ENCODE measurements around the gene CFAP210.

The CFAP210 gene, protein sequence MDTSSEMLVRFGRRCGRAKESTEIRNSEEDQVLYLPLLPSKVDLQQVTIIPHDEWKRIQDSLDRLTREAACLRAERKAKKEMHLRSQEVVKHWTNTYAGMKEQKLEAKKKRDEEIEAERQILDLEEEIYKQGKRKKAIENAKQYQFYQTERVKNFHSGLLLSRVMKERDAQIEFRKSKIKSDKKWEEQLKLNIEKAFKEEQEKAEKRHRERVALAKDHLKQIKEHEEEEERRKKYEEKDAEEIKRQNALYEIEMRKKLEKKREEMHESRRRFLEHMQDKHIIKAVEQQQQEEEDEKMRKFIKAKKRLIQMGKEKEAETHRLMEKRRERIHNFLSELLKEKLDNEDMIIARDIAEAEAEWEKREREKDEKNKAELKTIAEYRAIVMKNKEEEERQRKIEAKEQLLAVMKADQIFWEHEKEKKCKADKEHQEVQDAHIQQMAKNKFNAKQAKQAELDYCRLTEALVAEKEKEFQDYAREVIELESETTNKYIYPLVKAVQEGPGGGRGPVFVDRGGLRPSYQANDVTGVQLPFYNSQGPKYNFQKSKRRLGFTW

DNA sequence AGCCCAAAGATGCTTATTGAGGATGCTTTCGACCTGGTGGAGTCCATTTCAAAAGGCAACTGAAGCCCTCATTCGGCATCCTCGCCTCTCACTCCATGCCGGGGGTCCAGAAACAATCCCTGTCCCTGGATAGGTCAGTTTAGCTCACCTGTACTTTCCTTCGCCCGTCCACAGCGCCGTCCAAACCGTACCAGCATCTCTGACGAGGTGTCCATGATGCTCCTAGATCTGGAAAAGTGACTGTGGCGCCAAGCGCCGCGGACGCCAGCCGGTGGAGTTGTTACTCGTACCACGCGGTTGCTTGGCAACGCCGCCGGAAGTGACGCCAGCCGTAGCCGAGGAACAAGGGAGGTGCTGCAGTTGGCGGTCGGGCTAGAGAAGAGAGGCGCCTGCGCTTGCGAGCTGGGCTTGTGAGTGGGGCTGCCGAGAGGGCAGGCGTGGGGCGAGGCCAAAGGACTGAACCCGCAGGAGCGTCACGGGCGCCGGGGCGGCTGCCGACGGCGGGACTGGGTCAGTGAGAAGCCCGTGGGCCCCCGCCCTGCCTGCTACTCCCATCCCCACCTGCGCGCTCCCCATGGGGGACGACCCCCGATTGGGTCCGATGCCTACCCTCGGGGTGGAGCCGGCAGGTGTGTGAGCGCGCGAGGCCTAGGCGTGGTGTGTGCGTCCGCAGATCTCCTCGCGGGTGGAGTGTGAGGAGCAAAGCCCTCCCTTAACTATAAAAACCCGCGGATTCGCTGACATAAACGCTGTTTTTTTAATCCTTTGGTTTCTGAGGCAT is at the start of gene CFAP210, which contains the start of gene PHOSPHO2:
CFAP210 (minus strand) TSS at position 293 of the 781 bp plus-strand sequence; CDS start at position 215, 78 bp downstream.
PHOSPHO2 (plus strand) TSS at position 357 of the 781 bp plus-strand sequence. CDS start 6,503 bp downstream, outside the sequence.
- peak; percentile 99 for DNase-seq (ENCODE audit: low spot score)

DNA sequence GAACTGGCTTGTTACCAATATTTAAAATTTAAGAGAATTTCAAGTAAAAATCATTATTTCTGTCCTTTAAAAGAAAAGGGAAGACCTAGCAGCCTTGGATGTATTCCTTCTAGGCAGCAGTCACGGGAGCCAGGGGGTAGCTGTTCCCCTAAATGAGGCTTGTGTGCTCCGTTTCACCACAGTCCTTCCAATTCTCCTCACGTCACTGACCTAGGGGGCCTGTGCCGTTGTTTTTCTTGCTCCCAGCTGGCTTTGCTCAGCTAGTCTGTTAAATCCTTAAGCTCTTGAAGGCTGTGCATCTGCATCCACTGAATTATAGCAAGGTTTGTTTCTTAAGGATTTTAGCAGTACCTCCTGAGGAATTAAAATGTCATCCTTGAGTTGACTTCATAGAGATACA is 49.3 kb upstream of the CFAP210 start:
- DNase-seq (ENCODE audit: low spot score): no peak

DNA sequence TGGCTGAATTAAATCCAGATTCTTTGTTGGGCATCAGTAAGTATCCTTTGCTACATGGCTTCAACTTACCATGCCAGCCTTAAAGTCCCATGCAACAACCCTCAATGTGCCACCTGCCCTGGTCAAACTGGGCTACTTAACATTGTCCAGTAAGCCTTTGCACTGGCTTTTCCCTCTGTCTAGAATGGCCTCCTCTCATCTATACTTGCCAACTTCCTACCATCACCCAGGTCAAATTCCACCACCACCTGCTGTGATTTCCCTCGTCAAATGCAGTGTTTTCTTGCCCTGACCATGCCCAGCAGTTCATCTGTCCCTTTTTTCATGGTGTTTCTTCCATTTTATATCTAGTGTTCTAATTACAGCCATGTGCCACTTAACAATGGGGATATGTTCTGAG is 45.1 kb upstream of the CFAP210 start:
- DNase-seq (ENCODE audit: low spot score): no peak

DNA sequence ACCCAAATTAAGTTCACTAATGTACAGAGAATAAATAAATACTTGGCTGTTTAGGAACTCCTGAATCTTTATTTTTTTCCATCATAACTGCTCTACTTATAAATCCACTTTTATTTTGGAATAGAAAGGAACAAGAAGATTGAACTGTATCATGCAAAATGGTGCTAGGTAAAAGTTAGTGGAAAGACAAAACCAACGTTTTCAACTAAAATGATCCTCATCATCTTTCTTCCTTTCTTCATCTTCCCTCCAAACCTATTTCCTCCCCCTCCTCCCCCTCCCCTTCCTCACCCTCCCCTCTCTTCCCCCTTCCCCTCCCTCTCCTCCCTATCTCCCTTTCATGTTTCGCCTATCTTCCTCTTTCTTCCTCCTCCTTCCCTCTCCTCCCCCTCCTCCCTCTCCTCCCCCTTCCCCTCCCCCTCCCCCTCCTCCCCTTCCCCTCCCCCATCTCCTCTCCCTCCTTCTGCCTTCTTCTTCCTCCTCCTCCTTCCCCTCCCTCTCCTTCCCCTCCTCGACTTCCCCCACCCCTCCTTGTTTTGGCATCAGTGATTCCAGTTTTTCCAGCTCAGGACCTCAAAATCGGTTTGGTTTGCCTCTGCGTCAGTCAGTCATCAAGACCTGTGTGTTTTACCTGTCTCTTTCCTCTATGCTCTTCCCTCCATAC is 44.5 kb upstream of the CFAP210 start:
- no peak for DNase-seq (ENCODE audit: low spot score)

DNA sequence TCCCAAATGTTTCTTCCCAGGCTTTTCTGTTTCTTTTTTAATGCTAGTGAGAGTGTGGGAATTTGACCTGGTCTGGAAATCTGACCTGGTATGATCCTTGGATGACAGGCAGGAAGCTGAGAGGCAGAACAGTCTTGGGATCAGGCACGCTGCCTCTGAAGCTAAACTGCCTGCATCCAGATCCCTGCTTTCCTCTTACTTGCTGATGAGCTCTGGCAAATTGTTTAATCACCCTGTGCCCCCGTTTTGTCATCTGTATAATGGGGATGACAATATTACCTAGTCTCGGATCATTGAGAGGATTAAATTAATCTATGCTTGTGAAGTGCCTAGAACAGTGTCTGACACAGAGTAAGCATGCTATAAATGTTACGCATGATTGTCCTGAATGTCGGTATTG is 42.7 kb upstream of the CFAP210 start:
- DNase-seq (ENCODE audit: low spot score): no peak

DNA sequence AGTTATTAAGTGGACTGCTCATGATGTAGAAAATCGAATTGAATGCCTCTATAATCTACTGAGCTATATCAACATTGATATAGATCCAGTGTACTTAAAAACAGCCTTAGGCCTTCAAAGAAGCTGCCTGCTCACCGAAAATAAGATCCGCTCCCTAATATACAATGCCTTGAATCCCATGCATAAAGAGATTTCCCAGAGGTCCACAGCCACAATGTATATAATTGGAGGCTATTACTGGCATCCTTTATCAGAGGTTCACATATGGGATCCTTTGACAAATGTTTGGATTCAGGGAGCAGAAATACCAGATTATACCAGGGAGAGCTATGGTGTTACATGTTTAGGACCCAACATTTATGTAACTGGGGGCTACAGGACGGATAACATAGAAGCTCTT is 41.4 kb upstream of the CFAP210 start:
- no peak for DNase-seq (ENCODE audit: low spot score)

DNA sequence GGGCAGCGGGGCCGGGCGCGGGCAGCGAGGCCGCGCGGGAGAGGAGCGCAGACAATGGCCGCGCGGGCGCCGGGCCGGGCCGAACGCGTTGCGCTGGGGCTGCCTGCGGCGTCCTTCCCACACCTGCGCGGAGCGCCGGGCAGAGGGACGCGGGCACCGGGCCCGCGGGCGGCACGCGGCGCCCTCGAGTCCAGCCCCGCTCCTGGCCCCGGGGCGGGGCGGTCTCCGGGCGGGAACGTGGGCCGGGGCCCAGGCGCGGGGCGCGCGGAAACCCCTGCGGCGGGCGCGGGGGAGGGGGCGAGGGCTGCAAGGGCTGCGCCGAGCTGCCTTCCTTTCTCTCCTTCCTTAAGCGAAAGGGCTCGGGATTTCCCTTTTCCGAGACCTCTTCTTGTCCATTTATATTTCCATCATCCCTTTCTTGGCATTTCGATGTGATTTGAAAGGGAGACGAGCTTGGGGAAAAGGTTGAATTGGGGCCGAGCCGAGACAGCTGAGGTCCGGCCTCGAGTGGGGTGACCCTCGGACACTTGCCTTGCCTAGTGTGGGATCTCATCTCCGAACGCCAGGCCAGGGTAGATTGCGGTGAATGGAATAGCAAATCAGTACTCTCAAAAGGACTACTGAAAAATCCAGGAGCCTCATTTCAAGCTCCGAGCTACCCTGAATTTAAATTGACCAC is 40.1 kb upstream of the CFAP210 start:
- DNase-seq (ENCODE audit: low spot score): no peak

DNA sequence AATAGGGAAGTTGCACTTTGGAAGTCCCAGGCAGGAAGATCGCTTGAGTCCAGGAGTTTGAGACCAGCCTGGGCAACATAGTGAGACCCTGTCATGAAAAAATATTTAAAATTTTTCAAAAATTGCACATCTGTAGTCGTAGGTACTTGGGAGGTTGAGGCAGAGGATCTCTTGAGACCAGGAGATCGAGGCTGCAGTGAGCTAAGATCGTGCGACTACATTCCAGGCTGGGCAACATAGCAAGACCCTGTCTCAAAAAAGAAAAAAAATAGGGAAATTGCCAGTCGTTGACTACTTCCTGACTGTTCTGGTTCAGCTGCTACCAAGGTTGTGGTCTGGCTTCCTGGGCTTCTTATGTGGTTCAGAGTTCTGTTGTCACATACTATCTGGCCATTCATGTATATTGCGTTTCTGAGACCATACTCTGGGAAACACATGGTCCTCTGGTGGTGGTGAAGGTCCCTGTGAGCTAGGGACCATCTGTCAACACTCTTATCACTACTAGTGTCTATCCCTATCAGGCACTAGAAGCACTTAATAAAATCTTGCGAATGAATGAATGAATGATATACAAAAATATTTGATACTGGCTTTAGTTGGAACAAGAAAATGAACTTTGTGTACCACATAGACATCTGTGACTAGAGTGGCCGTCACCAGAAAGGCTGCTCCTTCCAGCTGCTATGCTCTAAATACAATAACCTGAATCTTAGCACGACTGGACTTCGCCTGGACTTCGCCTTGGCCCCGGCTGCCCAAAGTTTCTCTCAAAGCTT is 38.6 kb upstream of the CFAP210 start:
- DNase-seq (ENCODE audit: low spot score): no peak

DNA sequence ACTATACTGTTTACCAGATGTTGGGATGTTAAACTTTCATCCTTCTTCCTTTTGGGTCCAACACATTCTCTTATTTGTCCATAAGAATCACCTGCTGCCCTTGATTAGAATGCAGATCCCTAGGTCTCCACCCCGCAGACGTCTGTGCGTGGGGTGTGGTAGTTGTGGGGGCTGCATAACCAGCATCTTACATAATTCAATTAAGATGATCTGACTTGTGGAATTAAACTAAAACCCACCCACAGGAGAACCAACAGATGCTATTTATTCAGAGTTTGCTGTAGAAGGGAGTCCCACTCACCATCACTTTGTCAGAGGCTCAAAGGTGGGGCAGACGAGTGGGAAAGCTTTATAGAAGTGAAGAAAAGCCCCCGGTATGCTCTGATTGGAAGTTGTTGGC is 37.9 kb upstream of the CFAP210 start:
- DNase-seq (ENCODE audit: low spot score): no peak

DNA sequence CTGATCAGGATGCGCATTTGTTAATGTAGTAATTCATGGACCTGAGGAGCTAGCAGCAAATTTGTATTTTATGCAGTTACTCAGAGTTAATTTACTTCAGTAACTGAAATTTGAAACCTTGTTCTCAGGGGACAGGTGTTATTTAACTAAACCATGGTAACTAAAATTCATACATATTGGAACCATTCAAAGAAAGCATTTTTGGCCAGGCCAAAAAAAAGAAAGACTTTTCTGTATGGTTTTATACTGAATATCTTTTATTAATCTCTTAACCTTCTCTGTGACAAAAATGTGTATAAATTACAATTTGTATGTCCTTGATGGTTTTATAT is 35.0 kb upstream of the CFAP210 start:
- DNase-seq (ENCODE audit: low spot score): no peak

DNA sequence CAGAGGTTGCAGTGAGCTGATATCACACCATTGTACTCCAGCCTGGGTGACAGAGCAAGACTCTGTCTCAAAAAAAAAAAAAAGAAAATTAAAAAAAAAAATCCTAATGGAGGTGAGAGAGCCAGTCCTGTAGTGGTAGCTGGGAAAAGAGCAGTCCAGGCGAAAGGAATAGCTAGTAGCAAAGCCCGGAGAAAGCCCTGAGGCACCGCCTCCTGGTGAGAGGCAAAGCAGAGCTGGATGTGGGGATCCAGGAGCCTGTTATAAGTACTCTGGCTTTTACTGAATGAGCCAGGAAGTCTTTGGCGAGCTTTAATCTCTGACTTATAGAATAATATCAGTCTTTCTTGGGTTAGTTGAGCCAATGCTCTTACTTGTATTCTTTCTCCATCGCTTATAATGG is 32.9 kb upstream of the CFAP210 start:
- no peak for DNase-seq (ENCODE audit: low spot score)

DNA sequence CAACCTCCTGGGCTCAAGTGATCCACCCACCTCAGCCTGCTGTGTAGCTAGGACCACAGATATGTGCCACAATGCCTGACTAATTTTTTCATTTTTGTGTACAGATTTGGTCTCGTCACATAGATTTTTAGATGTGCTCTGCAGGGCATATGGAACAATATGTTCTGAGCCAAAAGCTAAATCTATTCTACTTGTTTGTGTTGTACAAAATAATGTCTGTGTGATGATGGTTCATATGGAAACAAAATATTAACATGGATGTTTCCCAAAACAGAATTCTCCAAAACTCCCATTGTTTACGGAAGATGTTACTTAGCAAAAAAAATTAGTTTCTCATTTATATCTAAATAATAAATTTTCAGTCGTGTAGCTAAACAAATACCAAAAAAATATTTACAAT is 26.8 kb upstream of the CFAP210 start:
- no peak for DNase-seq (ENCODE audit: low spot score)

DNA sequence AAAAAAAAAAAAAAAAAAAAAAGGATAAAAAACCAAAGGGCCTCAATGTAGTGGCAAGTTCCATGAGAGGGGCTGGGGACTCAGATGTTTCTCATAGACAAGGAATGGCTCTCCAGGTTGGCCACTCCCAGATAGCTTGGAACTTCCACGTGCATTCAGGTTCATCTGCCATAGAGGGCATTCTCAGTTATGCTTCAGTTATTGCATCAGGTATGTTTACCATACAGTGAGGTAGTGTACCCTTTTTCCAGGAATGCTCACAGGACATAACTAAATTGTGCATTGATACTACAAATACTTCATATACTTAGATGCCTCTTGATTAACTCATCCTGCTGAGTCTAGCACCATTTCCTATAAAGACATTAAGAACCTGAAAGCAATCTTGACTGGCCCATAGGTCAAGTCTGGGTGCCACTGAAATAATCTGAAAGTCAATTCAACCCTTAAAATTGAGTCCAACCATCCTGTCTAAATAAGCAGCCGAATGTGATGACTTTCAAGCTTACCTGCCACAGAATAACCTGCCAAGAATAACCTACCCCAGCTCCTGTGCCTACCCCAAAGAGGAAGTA is 24.8 kb upstream of the CFAP210 start:
- DNase-seq (ENCODE audit: low spot score): no peak

DNA sequence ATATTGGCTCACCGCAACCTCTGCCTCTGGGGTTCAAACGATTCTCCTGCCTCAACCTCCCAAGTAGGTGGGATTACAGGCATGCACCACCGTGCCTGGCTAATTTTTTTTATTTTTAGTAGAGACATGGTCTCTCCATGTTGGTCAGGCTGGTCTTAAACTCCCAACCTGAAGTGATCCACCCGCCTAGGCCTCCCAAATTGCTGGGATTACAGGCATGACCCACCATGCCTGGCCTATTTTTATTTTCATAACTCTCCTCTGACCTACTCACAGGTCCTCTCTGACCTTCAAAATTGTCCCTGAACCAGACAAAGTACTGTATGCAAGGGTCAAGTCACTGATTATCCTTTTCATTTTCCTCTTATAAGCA is 23.5 kb upstream of the CFAP210 start:
- no peak for DNase-seq (ENCODE audit: low spot score)

DNA sequence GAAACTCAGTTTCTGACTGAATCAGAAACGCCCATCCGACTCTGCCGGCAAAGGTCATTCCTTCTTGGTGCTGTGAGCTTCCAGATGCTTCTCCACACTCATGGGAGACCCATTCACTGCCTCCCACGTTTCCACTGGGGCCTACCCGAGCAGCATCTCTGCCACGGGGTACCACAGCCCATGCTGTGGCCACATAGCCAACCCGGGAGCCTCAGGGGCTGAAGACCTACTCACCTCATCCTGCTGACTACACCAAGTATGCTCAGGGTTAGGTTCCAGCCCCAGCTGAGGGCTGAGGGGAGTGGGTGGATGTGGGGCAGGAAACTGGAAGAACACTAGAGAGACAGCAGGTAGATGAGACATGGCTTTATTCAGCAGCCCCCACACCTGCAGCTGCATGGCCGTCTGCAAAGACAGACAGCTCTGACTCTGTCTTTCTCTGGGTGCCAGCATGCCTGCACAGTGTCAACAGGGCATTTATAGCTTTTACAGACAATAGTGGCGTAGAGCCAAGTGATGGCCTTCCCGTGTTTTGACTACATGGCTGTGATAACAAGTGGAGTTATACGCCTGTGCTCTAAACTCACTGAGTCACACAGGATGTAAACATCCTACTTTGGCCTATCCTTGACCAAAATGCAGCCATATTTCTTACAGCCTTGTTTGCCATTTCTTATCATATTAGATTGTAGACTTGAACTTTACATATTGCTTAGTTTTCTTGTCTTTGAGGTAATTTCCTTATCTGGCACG is 22.9 kb upstream of the CFAP210 start:
- DNase-seq (ENCODE audit: low spot score): no peak

DNA sequence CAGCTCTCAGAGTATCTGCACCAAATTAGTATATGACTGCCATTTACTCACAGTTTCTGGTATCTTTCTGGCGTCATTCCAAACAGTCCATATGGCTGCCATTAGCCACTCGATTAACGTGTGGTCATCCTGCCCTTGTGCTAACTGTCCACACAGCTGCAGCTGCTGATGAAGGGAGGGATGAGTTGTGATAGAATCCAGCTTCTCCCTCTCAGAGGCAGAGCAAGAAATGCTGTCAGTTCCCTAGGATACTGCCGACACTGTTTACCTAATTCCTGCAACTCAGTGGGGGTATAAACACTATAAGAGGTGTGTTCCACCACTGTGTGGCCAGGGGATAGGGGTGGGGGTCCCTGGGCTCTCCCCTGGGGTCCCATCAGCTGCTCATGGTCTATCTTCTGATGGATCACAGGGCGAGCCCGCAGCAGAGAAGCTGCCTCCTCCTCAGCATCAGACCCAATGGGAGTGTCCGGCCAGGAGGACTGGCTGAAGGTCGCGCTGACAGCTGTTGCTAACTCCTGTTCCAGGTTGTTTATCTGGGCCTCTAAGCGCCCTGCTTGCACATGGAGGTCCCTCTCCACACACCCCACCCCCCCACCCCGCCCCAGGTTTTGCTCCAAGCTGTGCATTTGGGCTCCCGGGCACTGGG is 22.2 kb upstream of the CFAP210 start:
- DNase-seq (ENCODE audit: low spot score): no peak

DNA sequence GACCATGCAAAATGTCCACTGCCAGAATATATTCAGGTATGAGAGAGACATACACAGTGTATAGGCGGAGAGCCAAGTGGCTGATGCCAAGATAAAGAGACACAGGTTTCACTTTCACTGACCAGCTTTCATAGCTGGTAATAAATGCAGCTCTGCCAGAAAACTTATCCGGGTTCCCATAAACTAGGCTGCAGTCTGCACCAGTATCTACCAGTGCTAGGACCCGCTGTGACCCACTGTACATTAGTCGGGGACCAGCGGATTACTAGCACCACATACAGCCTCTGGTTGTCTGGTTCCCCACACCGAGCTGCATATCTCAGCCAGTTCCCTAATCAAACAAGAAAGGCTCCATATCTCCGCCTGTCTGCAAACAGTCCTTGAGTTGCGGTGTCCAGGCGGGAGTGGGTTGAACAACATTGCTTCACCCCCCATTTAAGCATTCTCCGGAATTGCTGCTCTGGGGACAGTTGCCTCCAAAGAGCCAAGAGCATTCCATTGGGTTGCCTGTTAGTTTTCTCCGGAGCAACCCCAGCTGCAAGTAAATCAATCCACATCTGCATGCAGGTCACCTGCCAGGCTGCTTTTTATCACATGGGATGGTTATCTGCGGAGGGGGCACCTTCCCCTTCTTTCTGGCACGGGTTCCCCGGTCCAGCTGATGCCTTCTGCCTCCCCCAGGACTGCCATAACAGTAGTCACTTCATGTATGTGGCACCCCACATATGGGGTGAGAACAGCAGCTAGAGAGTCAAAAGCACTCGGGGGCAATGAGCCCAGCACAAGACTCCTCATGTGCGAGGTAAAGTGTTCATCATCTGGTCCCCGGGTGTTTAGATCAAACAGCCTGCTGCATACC is 21.4 kb upstream of the CFAP210 start:
- no peak for DNase-seq (ENCODE audit: low spot score)

DNA sequence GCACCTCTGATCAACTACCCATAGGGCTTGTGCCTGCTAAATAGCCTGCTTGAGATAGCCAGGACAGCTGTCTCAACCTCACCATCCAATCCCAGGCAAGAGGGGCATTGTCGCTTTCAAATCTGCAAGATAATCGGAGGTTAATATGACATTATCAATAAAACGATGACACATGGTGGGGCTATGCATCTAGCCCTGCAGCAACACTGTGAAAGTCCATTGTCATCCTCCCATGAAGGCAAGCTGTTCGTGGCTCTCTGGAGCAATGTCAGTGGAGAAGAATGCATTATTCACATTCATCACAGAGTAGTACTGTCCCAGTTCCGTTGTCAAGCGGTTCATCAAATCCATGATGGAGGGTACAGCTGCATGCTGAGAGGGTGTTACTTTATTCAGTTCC is 20.5 kb upstream of the CFAP210 start:
- no peak for DNase-seq (ENCODE audit: low spot score)

DNA sequence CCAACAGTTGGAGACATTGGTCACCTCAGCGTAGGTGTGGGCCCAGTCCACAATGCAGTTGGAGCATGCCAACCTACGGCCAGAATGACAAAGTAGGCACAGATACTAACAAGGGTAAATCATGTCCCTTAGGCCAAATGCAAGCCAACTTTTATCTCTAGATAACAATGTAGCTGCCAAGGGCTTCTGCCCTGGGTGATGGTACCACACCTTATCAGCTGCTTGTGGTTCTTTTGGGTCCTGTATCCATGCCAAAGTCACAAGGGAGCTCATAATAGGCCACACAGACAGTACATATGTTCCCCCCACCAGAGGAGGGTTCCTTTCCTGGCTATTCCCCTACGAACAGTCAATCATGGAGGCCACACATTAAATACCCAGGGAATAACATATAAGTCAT is 19.1 kb upstream of the CFAP210 start:
- DNase-seq (ENCODE audit: low spot score): no peak

All from left forelimb (tissue), 1 donor.